D721Med (cell line): Measurements from ENCODE around the gene TES.

Experiments used
- DNase-seq: peaks from one replicate; pipeline ENCODE4 v3.0.0; 2011; ENCODE audit warnings: low spot score; ENCODE audit not compliant: insufficient read length
- FAIRE-seq: peaks from 2 replicates; lab custom pipeline; 2011; peaks lifted over from hg19 to GRCh38; lab: Jason Lieb, UNC
- CTCF ChIP-seq: IDR thresholded peaks from 2 replicates; pipeline ENCODE4 v1.5.1; 2012; ENCODE audit warnings: mild to moderate bottlenecking, control low read depth; ENCODE audit not compliant: insufficient read depth; ENCODE audit errors: missing control alignments

The TES gene

GRCh38 chr7:116212869-116213268, 2.5 kb downstream of the TES start:
- TF ChIP-seq CTCF: no peak
- no peak for FAIRE-seq

DNA sequence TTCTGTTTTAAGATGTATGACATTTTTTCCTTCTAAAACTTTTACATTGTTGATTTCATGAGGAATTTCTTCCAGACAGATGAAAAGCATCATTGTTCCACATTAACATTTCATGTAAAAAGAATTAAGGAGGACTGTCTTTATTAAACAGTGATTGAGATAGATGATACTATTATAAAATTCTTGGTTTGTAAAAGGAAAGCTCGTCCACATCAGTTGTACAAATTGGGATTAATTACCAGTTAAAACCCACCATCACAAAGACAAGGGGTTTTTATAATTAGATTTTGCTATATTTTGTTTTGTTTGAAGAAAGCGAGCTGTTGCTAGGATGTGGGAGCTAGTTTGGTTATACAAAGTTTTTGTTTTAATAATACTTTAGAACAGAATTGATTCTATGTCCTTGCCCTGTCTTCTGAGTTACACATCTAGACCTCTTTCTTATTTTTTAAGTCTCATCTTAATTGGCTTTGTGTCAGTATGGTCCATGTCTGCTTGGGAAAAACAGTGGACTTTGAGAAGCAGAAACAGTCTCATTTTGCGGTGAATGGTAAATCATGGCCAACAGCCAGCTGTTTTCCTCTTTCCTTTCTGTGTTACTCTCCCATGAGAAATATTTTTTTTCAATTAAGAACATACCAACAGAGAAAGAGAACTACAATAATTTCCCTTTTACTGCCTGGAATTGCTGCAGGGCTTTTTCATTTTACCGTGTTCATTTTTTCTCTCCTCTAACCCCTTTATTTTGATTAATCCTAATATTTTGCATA, 3.2 kb downstream of the TES start:
- no peak for TF ChIP-seq CTCF
- no peak for DNase-seq
- no peak for FAIRE-seq

More at GRCh38 chr7:116212869-116213268, 2.5 kb downstream of the TES start:
- no peak for DNase-seq

DNA sequence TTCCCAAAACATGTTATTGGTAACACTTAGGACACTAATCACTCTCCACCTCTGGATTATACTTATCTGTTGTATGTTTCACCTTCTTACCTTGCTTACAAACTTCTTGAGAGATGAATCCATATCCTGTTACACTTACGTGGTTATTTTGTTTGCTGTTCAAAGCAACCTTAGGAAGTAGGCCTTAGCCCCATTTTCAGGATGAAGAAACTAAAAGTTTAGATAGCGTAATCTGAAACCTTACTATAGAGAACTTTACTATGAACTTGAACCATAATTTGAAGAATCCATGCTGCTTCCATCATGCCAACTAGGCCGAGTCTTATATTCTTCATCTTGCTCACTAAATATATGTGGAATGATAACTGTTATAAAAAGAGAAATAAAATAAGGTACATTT, 4.6 kb downstream of the TES start:
- no peak for DNase-seq
- no peak for FAIRE-seq
- no peak for TF ChIP-seq CTCF

GRCh38 chr7:116215551-116215950, 5.2 kb downstream of the TES start:
- DNase-seq: no peak
- TF ChIP-seq CTCF: no peak
- no peak for FAIRE-seq

DNA sequence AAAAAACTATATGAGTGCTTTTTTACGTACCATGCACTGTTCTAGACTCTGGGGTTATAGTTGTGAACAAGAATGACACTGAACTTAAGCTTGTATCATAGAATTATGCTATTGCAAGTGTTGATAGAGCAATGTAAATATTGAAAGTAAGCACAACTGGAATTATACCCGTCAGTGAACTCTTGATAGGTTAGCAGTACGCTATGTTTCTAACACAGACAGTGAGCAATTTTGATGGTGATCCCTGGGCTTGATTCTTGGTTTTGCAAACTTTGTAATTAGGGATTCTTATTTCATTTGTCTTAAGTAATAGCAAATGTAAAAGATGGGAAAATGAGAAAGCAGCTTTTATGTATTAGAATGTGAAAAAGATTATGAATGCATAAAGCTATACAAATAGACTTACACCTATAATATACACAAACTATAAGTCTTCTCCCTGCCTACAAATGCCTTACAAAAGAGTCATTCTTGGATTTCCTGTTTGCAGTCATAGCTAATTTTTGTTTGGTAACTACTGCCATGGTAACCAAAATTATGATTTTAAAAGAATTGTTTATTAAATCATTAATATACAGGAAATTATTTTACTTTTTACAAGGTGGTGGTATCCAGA, 6.7 kb downstream of the TES start:
- FAIRE-seq: no peak

DNA sequence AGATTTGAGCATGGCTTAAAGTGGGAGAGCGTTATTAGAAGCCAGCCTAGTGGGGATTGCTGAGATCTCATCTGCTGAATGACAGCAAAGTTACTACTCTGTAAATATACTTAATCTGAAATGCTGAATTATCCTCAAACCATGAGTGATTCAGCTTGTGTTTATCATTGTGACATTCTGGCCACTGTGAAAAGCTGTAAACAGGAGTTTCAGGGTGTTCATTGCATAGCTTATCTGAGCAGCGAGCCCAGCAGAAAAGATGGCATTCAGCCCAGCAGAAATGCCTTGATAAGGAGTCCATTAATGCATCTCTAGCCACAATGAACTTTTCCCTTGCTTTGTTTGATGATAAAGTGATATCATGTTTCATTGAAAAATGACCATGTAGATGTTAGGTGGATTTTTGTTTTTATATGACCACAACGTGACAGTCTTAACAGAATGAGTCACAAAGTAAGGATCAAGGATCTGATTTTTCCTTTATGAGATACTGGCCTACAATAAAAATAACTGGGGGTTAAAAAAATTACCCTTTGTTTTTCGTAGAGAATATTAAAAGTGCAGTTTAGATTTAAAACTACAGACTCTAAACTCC, 7.8 kb downstream of the TES start:
- no peak for TF ChIP-seq CTCF
- no peak for FAIRE-seq
- no peak for DNase-seq

More for the DNA sequence above, 6.7 kb downstream of the TES start:
- no peak for DNase-seq
- TF ChIP-seq CTCF: no peak
